Measurements from ENCODE around the gene COA8.

The COA8 gene

DNA sequence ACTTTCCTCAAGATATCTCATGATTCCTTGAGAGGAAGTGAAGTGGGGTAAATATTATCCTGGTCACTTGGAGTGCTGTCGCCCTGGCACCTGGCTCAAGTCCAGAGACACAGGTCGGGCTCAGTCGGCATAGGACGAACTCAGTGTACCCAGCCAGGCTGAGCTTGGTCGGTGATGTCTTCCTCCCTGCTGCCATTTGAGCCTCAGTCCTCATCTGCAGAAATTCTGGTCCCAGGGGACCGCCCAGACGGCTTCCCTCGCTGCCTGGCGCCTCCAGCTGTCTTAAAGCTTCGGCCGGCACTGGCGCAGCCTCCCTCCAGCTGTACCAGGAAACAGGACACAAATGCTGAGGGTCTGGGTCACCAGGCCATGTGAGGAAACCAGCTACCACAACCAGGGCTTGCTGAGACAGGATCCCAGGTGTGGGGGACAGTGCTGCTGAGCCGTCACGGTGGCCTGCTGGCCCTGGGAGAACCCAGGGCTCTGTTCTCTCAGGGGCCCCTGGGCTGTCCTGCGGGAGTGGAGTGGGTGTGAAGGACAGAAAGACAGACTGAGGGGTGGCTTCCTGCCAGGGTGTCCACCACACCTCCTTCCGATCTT, 61.2 kb downstream of the COA8 start:
- no peak for DNase-seq (ENCODE audit: low read depth)

DNA sequence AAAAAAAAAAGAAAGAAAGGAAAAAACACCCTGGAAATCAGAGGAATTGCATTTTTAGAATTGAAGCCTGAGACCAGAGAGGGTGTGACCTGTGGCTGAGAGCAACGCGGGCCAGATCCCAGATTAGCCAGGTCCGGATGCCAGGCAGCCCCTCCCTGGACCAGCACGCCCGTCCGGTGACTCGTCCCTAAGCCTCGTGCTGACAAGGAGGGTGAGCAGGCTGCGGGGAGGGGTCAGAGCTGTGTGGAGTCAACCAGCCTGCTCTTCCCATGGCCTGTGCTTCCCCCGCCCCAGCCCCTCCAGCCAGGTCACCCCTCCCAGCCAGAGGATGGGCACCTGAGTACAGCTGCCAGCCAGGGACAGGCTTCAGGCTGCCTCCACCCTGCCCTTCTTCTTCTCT, 62.1 kb downstream of the COA8 start:
- DNase-seq (ENCODE audit: low read depth): peak; percentile 72

GRCh38 chr14:103625356-103626095, 62.8 kb downstream of the COA8 start:
- no peak for DNase-seq (ENCODE audit: low read depth)

GRCh38 chr14:103626146-103626850, 63.5 kb downstream of the COA8 start:
- no peak for DNase-seq (ENCODE audit: low read depth)

DNA sequence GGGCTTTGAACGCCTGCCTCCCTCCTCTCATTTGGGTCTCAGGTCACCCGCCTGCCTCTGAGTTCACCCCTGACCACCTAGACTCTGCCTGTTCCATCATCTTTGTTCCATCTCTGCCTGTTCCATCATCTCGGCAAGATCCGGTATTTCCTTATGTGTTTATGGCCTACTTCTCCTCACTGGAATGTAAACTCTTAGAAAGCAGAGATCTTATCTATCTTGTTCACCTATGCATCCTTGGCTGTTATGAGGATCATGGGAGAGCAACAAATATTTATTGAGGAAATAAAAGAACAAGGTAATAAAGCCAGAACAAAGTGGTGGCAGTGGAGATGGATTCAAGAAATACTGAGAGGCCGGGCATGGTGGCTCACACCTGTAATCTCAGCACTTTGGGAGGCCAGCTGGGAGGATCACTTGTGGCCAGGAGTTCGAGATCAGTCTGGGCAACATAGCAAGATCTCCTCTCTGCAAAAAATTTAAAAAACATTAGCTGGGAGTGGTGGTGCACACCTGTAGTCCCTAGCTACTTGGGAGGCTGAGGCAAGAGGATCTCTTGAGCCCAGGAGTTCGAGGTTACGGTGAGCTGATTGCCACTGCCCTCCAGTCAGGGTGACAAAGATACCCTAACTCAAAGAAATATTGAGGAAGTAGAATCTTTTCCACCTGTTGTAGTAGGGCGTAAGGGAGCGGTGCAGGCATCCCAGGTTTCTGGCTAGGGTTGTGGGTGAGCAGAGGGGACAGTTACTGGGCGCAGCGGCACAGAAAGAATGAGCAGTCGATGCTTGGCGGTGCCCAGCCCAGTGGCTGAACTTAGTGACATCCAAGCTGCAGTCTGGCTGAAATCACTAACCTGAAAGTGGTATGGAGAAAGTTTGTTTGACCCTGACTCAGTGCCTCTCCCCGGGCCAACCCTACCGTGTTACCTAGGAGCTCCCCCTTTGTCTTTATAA, 64.6 kb downstream of the COA8 start:
- DNase-seq (ENCODE audit: low read depth): no peak

GRCh38 chr14:103628221-103628683, 65.5 kb downstream of the COA8 start:
- DNase-seq (ENCODE audit: low read depth): peak; percentile 72

- DNase-seq (ENCODE audit: low read depth): peak; percentile 53
These were observed 66.1 kb downstream of the COA8 start, which contains the start of gene KLC1 for GRCh38 chr14:103628684-103629502. TSS of gene KLC1 (plus strand) at chr14:103629211. CDS start at chr14:103654565, 25,354 bp downstream.

- DNase-seq (ENCODE audit: low read depth): no peak
These were observed 66.9 kb downstream of the COA8 start for GRCh38 chr14:103629503-103630121.

GRCh38 chr14:103630364-103631108, 67.8 kb downstream of the COA8 start:
- no peak for DNase-seq (ENCODE audit: low read depth)

- DNase-seq (ENCODE audit: low read depth): no peak
These were observed 70.6 kb downstream of the COA8 start for GRCh38 chr14:103633391-103633790.

- peak; percentile 16 for DNase-seq (ENCODE audit: low read depth)
These were observed 71.4 kb downstream of the COA8 start for GRCh38 chr14:103634156-103634555.

GRCh38 chr14:103638594-103638993, 75.8 kb downstream of the COA8 start:
- DNase-seq (ENCODE audit: low read depth): no peak
